ENCODE measurements around the gene RAB4A. TPM values are rescaled to one million over a fixed set of nuclear protein-coding genes. Genes with fewer than 3 reads are reported as not detected.

The RAB4A gene
- polyA plus RNA-seq, 1 donor from 2014 or later = 49.8 TPM

- Histone ChIP-seq H3K27ac (ENCODE audit: low read length) (no peak overlapping the region), H3F3A (ENCODE audit: insufficient read depth, low read length, poor library complexity, severe bottlenecking) (no peaks in the 10 kb centered on the region), H3K9me2 (ENCODE audit: insufficient read depth, low read length) (no peaks in the 10 kb centered on the region), H3K79me2 (replicated peaks; ENCODE audit: insufficient read depth, low read length) (peaks cover 21% of the 10 kb centered on the region), H3K9me3 (ENCODE audit: low read length) (no peaks in the 10 kb centered on the region), H4K20me1 (ENCODE audit: insufficient read depth) (no peaks in the 10 kb centered on the region), H3K27me3 (ENCODE audit: insufficient read depth, low read depth, low read length) (no peaks in the 10 kb centered on the region), H3K36me3 (ENCODE audit: insufficient read depth, low read length) (no peaks in the 10 kb centered on the region), H3K9ac (ENCODE audit: low read length) (no peak overlapping the region), H3K4me2 (ENCODE audit: low read length) (no peak overlapping the region), H2AFZ (ENCODE audit: low read depth, low read length) (no peak overlapping the region), H3K4me3 (ENCODE audit: low read length) (no peak overlapping the region)
- no peak for TF ChIP-seq SMC3 (conservative IDR thresholded peaks at IDR 0.05; ENCODE audit: poor library complexity)
- TF ChIP-seq POLR2AphosphoS5 (IDR thresholded peaks at IDR 0.05) = no peak
- no peak for TF ChIP-seq REST (IDR thresholded peaks at IDR 0.05; ENCODE audit: borderline replicate concordance)
- no peak for TF ChIP-seq RAD21 (conservative IDR thresholded peaks at IDR 0.05)
- TF ChIP-seq EZH2 (IDR thresholded peaks at IDR 0.05; ENCODE audit: borderline replicate concordance, insufficient read depth, low read length, poor library complexity, severe bottlenecking) = no peak
- TF ChIP-seq TAF1 (IDR thresholded peaks at IDR 0.05; ENCODE audit: low read depth) = no peak
- TF ChIP-seq EP300 (conservative IDR thresholded peaks at IDR 0.05; ENCODE audit: poor library complexity, severe bottlenecking) = no peak
- no peak for TF ChIP-seq CTCF (IDR thresholded peaks at IDR 0.05; ENCODE audit: poor library complexity, severe bottlenecking)
- TF ChIP-seq MXI1 (conservative IDR thresholded peaks at IDR 0.05; ENCODE audit: poor library complexity, severe bottlenecking) = no peak
Observed at GRCh38 chr1:229344139-229344538, 73.2 kb downstream of the RAB4A start.

GRCh38 chr1:229344937-229345684 lies 74.2 kb downstream of the RAB4A start:
- no peaks in the 10 kb centered on the region for H3K36me3 ChIP-seq (ENCODE audit: insufficient read depth, low read length)
- no peaks in the 10 kb centered on the region for H4K20me1 ChIP-seq (ENCODE audit: insufficient read depth)
- no peaks in the 10 kb centered on the region for H3F3A ChIP-seq (ENCODE audit: insufficient read depth, low read length, poor library complexity, severe bottlenecking)
- H3K79me2 ChIP-seq (replicated peaks; ENCODE audit: insufficient read depth, low read length) = peaks cover 11% of the 10 kb centered on the region
- no peak overlapping the region for H2AFZ ChIP-seq (ENCODE audit: low read depth, low read length)
- no peak overlapping the region for H3K4me3 ChIP-seq (ENCODE audit: low read length)
- no peak overlapping the region for H3K4me2 ChIP-seq (ENCODE audit: low read length)
- H3K27ac ChIP-seq (ENCODE audit: low read length) = no peak overlapping the region
- no peak overlapping the region for H3K9ac ChIP-seq (ENCODE audit: low read length)
- no peaks in the 10 kb centered on the region for H3K9me3 ChIP-seq (ENCODE audit: low read length)
- no peaks in the 10 kb centered on the region for H3K27me3 ChIP-seq (ENCODE audit: insufficient read depth, low read depth, low read length)
- no peaks in the 10 kb centered on the region for H3K9me2 ChIP-seq (ENCODE audit: insufficient read depth, low read length)
- TF ChIP-seq MXI1 (conservative IDR thresholded peaks at IDR 0.05; ENCODE audit: poor library complexity, severe bottlenecking) (no peak), EZH2 (IDR thresholded peaks at IDR 0.05; ENCODE audit: borderline replicate concordance, insufficient read depth, low read length, poor library complexity, severe bottlenecking) (no peak), POLR2AphosphoS5 (IDR thresholded peaks at IDR 0.05) (no peak), CTCF (IDR thresholded peaks at IDR 0.05; ENCODE audit: poor library complexity, severe bottlenecking) (no peak), SMC3 (conservative IDR thresholded peaks at IDR 0.05; ENCODE audit: poor library complexity) (no peak), EP300 (conservative IDR thresholded peaks at IDR 0.05; ENCODE audit: poor library complexity, severe bottlenecking) (no peak), REST (IDR thresholded peaks at IDR 0.05; ENCODE audit: borderline replicate concordance) (no peak), TAF1 (IDR thresholded peaks at IDR 0.05; ENCODE audit: low read depth) (no peak), RAD21 (conservative IDR thresholded peaks at IDR 0.05) (no peak)

Measured in neural cell (in vitro differentiated cells).